GM21447 (cell line): Measurements from ENCODE around the gene VTA1.

ENCODE experiments used
- ATAC-seq: cut with Tn5 transposase; IDR thresholded peaks from one replicate; pipeline ENCODE4 v1.9.1; 2021; ENCODE audit not compliant: unreplicated experiment

VTA1 gene

GRCh38 chr6:142262231-142262630 lies 115.2 kb downstream of the VTA1 start:
- ATAC-seq = no peak

- no peak for ATAC-seq
Observed at GRCh38 chr6:142265476-142265875, 118.4 kb downstream of the VTA1 start.

GRCh38 chr6:142266060-142266459 lies 119.0 kb downstream of the VTA1 start:
- ATAC-seq = no peak

- no peak for ATAC-seq
Observed at GRCh38 chr6:142271476-142271875, 124.4 kb downstream of the VTA1 start.
